GM20000 (cell line): Measurements from ENCODE around the gene FXYD7.
A peak's percentile ranks its signal among the peaks of the same experiment; 100 is the strongest.

Source experiments
- DNase-seq: peaks from one replicate; pipeline ENCODE4 v3.0.0; 2012; ENCODE audit warnings: low spot score
- TF ChIP-seq, protein P1 (sequence below): IDR thresholded peaks from 2 replicates; pipeline ENCODE4 v1.5.1; 2012; ENCODE audit warnings: mild to moderate bottlenecking, control low read depth; ENCODE audit errors: extremely low read depth, missing control alignments

FXYD7 gene

DNA sequence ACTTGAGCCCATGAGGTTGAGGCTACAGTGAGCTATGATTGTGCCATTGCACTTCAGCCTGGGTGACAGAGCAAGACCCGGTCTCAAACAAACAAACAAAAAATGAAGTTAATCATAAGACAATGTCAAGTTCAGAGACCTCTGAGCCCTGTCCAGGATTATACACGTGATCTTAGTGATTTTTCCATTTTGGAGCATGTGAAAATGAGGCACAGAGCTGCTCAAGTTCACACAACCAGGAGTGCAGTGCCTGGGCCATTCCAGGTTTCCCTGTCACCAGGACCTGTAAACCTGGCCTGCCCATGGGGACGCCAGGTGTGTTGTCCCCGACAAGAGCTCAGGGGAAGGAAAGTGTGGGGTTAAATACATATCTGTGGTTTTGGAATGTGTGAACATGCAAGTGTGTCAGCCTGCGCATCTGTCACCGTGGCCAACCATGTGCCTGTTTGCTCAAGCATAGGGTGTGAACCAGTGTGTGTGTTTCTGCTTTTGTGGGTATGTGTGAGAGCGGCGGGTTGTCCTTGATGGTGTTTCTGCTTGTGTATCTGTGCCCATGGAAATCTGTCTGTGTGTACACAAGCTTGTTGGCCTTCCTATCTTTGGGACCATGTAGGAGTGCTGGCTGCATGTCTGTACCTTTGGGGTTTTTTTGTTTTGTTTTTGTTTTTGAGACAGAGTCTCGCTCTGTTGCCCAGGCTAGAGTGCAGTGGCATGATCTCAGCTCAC is 5.9 kb upstream of the FXYD7 start:
- TF ChIP-seq, protein P1, sequence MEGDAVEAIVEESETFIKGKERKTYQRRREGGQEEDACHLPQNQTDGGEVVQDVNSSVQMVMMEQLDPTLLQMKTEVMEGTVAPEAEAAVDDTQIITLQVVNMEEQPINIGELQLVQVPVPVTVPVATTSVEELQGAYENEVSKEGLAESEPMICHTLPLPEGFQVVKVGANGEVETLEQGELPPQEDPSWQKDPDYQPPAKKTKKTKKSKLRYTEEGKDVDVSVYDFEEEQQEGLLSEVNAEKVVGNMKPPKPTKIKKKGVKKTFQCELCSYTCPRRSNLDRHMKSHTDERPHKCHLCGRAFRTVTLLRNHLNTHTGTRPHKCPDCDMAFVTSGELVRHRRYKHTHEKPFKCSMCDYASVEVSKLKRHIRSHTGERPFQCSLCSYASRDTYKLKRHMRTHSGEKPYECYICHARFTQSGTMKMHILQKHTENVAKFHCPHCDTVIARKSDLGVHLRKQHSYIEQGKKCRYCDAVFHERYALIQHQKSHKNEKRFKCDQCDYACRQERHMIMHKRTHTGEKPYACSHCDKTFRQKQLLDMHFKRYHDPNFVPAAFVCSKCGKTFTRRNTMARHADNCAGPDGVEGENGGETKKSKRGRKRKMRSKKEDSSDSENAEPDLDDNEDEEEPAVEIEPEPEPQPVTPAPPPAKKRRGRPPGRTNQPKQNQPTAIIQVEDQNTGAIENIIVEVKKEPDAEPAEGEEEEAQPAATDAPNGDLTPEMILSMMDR: no peak

GRCh38 chr19:35138305-35138892 is 4.7 kb upstream of the FXYD7 start, which contains the start of gene FXYD1:
Gene FXYD1 (plus strand): TSS chr19:35138824. CDS start chr19:35140080, 1,256 bp downstream.
- DNase-seq: no peak
- TF ChIP-seq, protein P1: no peak

More for the DNA sequence above, 5.9 kb upstream of the FXYD7 start:
- no peak for DNase-seq

DNA sequence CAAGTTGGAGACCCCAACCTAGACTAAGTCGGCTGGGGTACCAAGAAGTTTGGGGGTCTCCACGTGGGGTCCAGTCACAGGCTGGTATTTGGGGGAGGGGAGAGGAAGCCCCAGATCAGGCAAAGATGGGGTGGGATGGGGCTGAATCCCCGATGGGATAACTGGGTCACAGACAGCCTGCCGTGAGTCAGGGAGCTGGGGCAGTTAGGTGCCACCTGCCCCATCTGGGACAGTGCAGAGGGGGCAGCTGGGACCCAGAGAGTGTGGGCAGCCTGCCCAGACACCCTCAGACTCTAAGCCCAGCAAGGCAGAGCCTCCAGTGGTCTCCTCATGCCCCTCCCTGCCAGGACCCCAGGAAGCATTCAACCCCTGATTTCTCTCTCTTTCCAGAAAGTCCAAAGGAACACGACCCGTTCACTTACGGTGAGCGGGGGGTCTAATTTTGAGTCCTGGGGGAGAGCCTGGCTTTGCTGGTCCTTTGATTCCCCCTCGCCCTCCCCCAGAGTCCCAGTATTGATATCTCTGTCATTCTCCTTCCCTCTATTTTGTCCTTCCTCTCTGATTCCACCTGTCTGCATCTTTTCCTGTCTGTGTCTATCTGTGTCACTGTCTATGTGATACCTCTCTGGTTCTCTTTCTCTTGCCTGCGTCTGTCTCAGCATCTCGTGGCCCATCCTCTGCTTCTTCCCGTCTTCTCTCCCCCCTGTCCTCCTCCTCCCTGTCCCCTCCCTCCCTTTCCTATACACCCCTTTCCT is 2.7 kb upstream of the FXYD7 start:
- TF ChIP-seq, protein P1: no peak
- no peak for DNase-seq

DNA sequence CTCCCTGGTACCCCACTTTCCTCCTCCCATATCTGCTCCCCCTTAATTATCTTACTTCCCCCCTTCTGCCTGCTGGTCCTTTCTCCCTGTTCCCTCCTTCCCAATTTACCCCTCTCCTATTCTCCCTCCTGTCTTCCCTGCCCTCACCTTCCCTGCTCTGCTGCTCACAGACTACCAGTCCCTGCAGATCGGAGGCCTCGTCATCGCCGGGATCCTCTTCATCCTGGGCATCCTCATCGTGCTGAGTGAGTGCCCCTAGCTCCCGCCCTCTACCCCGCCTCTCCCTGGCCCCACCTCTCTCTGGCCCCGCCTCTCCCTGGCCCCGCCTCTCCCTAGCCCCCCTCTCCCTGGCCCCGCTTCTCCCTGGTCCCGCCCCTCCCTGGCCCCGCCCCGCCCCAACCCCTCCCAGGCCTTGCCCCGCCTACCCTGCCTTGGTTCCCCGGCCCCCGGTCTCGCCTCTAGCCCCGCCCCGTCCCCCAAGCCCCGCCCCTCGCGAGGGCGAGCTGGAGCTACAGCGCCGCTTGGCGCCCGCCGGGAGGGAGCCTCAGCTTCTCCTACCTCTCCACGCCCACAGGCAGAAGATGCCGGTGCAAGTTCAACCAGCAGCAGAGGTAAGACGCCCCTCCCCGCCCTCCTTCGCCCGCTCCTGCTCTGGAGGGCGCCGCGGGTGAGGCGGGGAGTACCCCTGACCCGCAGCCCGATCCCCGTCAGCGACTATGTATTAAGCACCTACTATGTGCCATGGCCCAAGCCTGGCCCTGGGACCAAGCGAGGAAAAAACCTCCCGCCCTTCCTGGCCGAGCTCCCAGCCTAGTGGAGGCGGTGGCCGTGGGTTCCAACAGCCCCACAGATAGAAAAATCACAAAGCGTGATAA is 1.9 kb upstream of the FXYD7 start:
- TF ChIP-seq, protein P1: no peak
- DNase-seq: peak; percentile 100

DNA sequence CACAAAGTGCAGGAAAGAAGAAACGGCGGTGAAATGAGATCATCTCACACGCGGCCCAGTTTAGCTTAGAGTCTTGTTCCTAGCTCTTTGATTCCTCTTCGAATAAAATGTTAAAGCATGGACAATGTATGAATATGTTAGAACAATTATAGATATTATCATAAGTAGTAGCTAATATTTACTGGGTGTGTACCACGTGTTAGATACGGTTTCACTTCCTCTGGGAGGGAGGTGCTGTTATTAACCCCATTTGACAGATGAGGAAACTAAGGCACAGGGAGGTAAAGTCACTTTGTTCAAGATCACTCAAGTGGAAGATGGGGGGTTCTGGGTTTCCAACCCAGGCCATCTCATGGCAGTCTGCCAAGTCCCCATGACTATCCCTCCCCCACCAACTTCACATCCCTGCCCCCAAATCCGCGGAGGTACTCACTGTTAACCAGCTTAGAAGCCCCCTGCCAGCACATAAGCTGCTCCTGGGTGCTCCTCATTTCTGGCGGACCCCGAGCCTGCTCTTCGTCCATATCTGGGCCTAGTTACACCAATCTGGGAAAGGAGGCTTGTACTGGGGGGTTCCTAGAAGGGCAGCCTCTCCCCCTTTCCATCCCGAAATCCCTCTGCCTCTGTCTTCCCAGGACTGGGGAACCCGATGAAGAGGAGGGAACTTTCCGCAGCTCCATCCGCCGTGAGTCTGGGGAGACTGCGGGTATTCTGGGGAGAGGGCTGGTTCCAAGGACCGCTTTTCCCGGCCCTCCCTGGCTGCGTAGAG is 1.0 kb upstream of the FXYD7 start:
- TF ChIP-seq, protein P1: no peak

DNA sequence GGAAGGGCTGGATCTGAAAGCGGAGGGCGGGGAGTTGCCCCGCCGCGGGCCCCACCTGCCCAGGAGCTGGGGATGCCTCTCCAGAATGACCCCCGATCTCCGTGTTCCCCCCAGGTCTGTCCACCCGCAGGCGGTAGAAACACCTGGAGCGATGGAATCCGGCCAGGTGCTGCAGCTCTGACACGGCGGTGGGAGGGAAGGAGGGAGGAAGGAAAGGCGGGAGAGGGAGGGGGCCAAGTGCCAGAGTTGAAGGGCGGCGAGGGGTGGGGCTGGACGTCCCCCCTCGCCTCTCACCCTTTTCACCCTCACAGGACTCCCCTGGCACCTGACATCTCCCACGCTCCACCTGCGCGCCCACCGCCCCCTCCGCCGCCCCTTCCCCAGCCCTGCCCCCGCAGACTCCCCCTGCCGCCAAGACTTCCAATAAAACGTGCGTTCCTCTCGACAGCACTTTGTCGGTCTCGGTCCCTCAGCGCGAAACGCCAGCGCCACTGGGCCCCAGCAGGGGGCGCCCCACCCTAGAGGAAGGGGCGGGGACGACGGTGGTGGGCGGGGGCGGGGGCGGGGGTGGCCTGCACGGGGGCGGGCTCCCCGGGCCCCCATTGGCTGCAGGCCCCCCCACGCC is 337 bp upstream of the FXYD7 start:
- peak; percentile 83 for DNase-seq
- TF ChIP-seq, protein P1: peak; percentile 58

More for the DNA sequence above, 1.0 kb upstream of the FXYD7 start:
- DNase-seq: no peak
